ENCODE measurements around the gene VARS2. TPM values are rescaled to one million over a fixed set of nuclear protein-coding genes. Genes with fewer than 3 reads are reported as not detected.

VARS2 gene
- total RNA-seq, 1 donor: 17.3 TPM

DNA sequence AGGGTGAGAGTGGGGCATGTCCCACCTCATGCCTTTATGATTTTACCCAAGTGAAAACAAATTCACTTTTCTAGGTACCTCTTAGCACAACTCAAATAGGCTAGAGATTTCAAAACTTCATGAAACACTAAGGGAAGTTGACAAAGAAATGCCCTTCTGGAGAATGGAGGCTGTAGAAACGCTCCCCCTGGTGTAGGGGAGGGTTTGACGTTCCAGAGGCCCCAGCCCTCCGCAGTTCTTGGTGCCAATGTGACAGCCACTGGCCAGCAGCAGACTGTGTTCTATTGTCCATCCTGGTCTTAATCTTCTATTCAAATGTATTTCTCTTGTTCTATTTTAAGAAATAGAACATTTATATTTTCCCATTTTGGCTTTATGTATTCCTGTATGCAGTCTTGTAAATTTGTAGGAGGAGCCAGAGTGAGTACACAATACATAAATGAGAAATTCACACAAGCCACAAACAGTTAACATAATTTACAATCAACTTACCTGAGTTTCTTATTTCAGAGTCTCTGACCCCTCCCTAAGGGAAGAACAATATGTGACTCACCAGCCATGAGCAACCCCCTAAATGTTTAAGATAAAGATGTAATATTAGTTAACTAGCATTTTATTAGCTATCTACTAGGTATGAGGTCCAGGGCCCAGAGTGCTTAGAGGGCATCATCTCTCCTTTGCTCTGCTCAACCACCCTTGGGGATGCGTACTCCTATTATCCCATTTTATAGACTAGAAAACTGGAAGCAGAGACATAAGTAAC is 60.6 kb downstream of the VARS2 start:
- no peak for DNase-seq (ENCODE audit: low read depth)
- TF ChIP-seq, protein P1, sequence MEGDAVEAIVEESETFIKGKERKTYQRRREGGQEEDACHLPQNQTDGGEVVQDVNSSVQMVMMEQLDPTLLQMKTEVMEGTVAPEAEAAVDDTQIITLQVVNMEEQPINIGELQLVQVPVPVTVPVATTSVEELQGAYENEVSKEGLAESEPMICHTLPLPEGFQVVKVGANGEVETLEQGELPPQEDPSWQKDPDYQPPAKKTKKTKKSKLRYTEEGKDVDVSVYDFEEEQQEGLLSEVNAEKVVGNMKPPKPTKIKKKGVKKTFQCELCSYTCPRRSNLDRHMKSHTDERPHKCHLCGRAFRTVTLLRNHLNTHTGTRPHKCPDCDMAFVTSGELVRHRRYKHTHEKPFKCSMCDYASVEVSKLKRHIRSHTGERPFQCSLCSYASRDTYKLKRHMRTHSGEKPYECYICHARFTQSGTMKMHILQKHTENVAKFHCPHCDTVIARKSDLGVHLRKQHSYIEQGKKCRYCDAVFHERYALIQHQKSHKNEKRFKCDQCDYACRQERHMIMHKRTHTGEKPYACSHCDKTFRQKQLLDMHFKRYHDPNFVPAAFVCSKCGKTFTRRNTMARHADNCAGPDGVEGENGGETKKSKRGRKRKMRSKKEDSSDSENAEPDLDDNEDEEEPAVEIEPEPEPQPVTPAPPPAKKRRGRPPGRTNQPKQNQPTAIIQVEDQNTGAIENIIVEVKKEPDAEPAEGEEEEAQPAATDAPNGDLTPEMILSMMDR (IDR thresholded peaks at IDR 0.05; ENCODE audit: insufficient read depth, low read depth, low read length): no peak
- no peak overlapping the region for H3K4me3 ChIP-seq (ENCODE audit: low read depth, low read length)

Small RNA genes within 50 kb of the gene (small RNA-seq; reads per million reads assigned to genes)
- not detected for gene RF00019

Other genes with a start within 250 kb of the VARS2 start
- 32.0 and 32.2 TPM in 2 replicates for gene DHX16, start 241.2 kb upstream of the VARS2 start, total RNA-seq
- 56.6 and 59.3 TPM in 2 replicates for gene PPP1R18, start 227.6 kb upstream of the VARS2 start, total RNA-seq
- 3.5 and 5.5 TPM in 2 replicates for gene NRM, start 223.3 kb upstream of the VARS2 start, total RNA-seq
- gene MDC1, start 197.0 kb upstream of the VARS2 start, total RNA-seq: 3.2 and 4.7 TPM in 2 replicates
- gene TUBB, start 193.9 kb upstream of the VARS2 start, total RNA-seq: 590 and 713 TPM in 2 replicates
- 107 and 119 TPM in 2 replicates for gene FLOT1, start 171.6 kb upstream of the VARS2 start, total RNA-seq
- 132 and 187 TPM in 2 replicates for gene IER3, start 169.7 kb upstream of the VARS2 start, total RNA-seq
- 19.3 and 32.4 TPM in 2 replicates for gene DDR1, start 29.7 kb upstream of the VARS2 start, total RNA-seq
- gene GTF2H4, start 6.0 kb upstream of the VARS2 start, total RNA-seq: 9.3 and 14.7 TPM in 2 replicates
- not detected in 2 replicates for gene SFTA2, start 17.9 kb downstream of the VARS2 start, total RNA-seq
- gene MUCL3, start 26.7 kb downstream of the VARS2 start, total RNA-seq: not detected in 2 replicates
- not detected in 2 replicates for gene MUC21, start 69.5 kb downstream of the VARS2 start, total RNA-seq
- not detected in 2 replicates for gene MUC22, start 96.2 kb downstream of the VARS2 start, total RNA-seq
- not detected in 2 replicates for gene C6orf15, start 198.3 kb downstream of the VARS2 start, total RNA-seq
- 0.97 and 3.0 TPM in 2 replicates for gene PSORS1C1, start 200.6 kb downstream of the VARS2 start, total RNA-seq
- not detected in 2 replicates for gene CDSN, start 206.2 kb downstream of the VARS2 start, total RNA-seq
- not detected in 2 replicates for gene PSORS1C2, start 224.8 kb downstream of the VARS2 start, total RNA-seq
- 14.7 and 16.4 TPM in 2 replicates for gene CCHCR1, start 243.6 kb downstream of the VARS2 start, total RNA-seq
- gene TCF19, start 244.4 kb downstream of the VARS2 start, total RNA-seq: 20.7 and 22.2 TPM in 2 replicates

All from fibroblast of villous mesenchyme (primary cell).